Measurements from ENCODE around the gene SDCBP2.

SDCBP2 gene

GRCh38 chr20:1325173-1326030 is 3.5 kb downstream of the SDCBP2 start:
- DNase-seq (ENCODE audit: low read depth in 2 of 2) = peak; percentile 99
- H3K4me3 ChIP-seq (replicated peaks in 1 of 2; ENCODE audit: low read depth in 2 of 2, low read length in 2 of 2) = peak overlapping the region; percentile 77 to 78
- no peak for TF ChIP-seq CTCF (IDR thresholded peaks at IDR 0.05; ENCODE audit: low read depth, low read length)

- DNase-seq (ENCODE audit: low read depth in 2 of 2) = peak; percentile 76 to 88
- H3K4me3 ChIP-seq (replicated peaks in 1 of 2; ENCODE audit: low read depth in 2 of 2, low read length in 2 of 2) = peak overlapping the region; percentile 77 to 78
- no peak for TF ChIP-seq CTCF (IDR thresholded peaks at IDR 0.05; ENCODE audit: low read depth, low read length)
Observed at GRCh38 chr20:1324598-1325172, 4.3 kb downstream of the SDCBP2 start.

- no peak overlapping the region for H3K4me3 ChIP-seq (replicated peaks in 1 of 2; ENCODE audit: low read depth in 2 of 2, low read length in 2 of 2)
- TF ChIP-seq CTCF (IDR thresholded peaks at IDR 0.05; ENCODE audit: low read depth, low read length) = no peak
- DNase-seq (ENCODE audit: low read depth in 2 of 2) = no peak
Observed at GRCh38 chr20:1323830-1324597, 4.9 kb downstream of the SDCBP2 start.

- H3K4me3 ChIP-seq (replicated peaks in 1 of 2; ENCODE audit: low read depth in 2 of 2, low read length in 2 of 2) = no peak overlapping the region
- no peak for TF ChIP-seq CTCF (IDR thresholded peaks at IDR 0.05; ENCODE audit: low read depth, low read length)
- DNase-seq (ENCODE audit: low read depth in 2 of 2) = peak in 1 of 2 donors; percentile 73
Observed at GRCh38 chr20:1323256-1323655, 5.7 kb downstream of the SDCBP2 start.

GRCh38 chr20:1322511-1323245 is 6.3 kb downstream of the SDCBP2 start:
- H3K4me3 ChIP-seq (replicated peaks in 1 of 2; ENCODE audit: low read depth in 2 of 2, low read length in 2 of 2) = no peak overlapping the region
- no peak for TF ChIP-seq CTCF (IDR thresholded peaks at IDR 0.05; ENCODE audit: low read depth, low read length)
- DNase-seq (ENCODE audit: low read depth in 2 of 2) = peak; percentile 98

GRCh38 chr20:1321654-1321939 is 7.3 kb downstream of the SDCBP2 start:
- no peak for DNase-seq (ENCODE audit: low read depth in 2 of 2)
- TF ChIP-seq CTCF (IDR thresholded peaks at IDR 0.05; ENCODE audit: low read depth, low read length) = no peak
- no peak overlapping the region for H3K4me3 ChIP-seq (replicated peaks in 1 of 2; ENCODE audit: low read depth in 2 of 2, low read length in 2 of 2)
